ENCODE results near the gene NMS. TPM values are rescaled to one million over a fixed set of nuclear protein-coding genes. Genes with fewer than 3 reads are reported as not detected.

Gene NMS
- total RNA-seq = not detected in 2 replicates

- TF ChIP-seq CTCF (IDR thresholded peaks at IDR 0.05) = no peak
- ChIA-PET CTCF (no interaction called here), POLR2A (no interaction called here)
- no peak for ATAC-seq (ENCODE audit: low read depth)
- H3K27me3 Mint-ChIP-seq = peaks cover 41% of the 10 kb centered on the region
- no peak within 1 kb of the TSS for H3K4me3 Mint-ChIP-seq
- no peaks in the 10 kb centered on the region for H3K4me1 Mint-ChIP-seq
- no peak within 1 kb of the TSS for H3K27ac Mint-ChIP-seq
- DNase-seq = no peak
- intact Hi-C loops (cut with micrococcal nuclease) = no loop called here
- H3K36me3 Mint-ChIP-seq (ENCODE audit: low read depth) = no peaks in the 10 kb centered on the region
- no peaks in the 10 kb centered on the region for H3K9me3 Mint-ChIP-seq
These were observed at the start of gene NMS for GRCh38 chr2:100470182-100470581. Gene NMS (plus strand): TSS chr2:100470482. CDS start chr2:100470489, 7 bp downstream.

- no peak for TF ChIP-seq CTCF (IDR thresholded peaks at IDR 0.05)
- ChIA-PET POLR2A (no interaction called here), CTCF (interaction anchor here (0.9 to 1.1 kb wide), 2 partner anchors 41 to 160 kb away, joined by 3 read pairs; no protein-coding TSS in a partner anchor)
- Mint-ChIP-seq H3K27ac (no peak overlapping the region), H3K36me3 (ENCODE audit: low read depth) (no peaks in the 10 kb centered on the region), H3K9me3 (no peaks in the 10 kb centered on the region), H3K4me1 (peaks cover 2% of the 10 kb centered on the region), H3K4me3 (no peak overlapping the region), H3K27me3 (peaks cover 2% of the 10 kb centered on the region)
- DNase-seq (no peak), ATAC-seq (ENCODE audit: low read depth) (no peak)
- intact Hi-C loops (cut with micrococcal nuclease) = no loop called here
These were observed 47.8 kb upstream of the NMS start for GRCh38 chr2:100422320-100423055.

GRCh38 chr2:100423631-100424030 is 46.7 kb upstream of the NMS start:
- Mint-ChIP-seq H3K4me3 (no peak overlapping the region), H3K36me3 (ENCODE audit: low read depth) (no peaks in the 10 kb centered on the region), H3K9me3 (no peaks in the 10 kb centered on the region), H3K27ac (no peak overlapping the region), H3K27me3 (peaks cover 4% of the 10 kb centered on the region), H3K4me1 (peaks cover 3% of the 10 kb centered on the region)
- POLR2A ChIA-PET = no interaction called here
- no peak for ATAC-seq (ENCODE audit: low read depth)
- CTCF ChIA-PET = interaction anchor here (1.1 kb wide), 1 partner anchor 42 kb away, joined by 3 read pairs; no protein-coding TSS in a partner anchor
- intact Hi-C loops (cut with micrococcal nuclease) = no loop called here
- DNase-seq = no peak
- no peak for TF ChIP-seq CTCF (IDR thresholded peaks at IDR 0.05)

GRCh38 chr2:100424277-100424875 is 45.9 kb upstream of the NMS start:
- CTCF ChIA-PET = no interaction called here
- TF ChIP-seq CTCF (IDR thresholded peaks at IDR 0.05) = no peak
- ATAC-seq (ENCODE audit: low read depth) (no peak), DNase-seq (no peak)
- H3K4me3 Mint-ChIP-seq = no peak overlapping the region
- POLR2A ChIA-PET = interaction anchor here (0.7 kb wide), 1 partner anchor 43 kb away, joined by 13 read pairs; no protein-coding TSS in a partner anchor
- no peaks in the 10 kb centered on the region for H3K9me3 Mint-ChIP-seq
- H3K4me1 Mint-ChIP-seq = peaks cover 3% of the 10 kb centered on the region
- H3K27me3 Mint-ChIP-seq = peaks cover 4% of the 10 kb centered on the region
- intact Hi-C loops (cut with micrococcal nuclease) = no loop called here
- H3K27ac Mint-ChIP-seq = no peak overlapping the region
- H3K36me3 Mint-ChIP-seq (ENCODE audit: low read depth) = no peaks in the 10 kb centered on the region

GRCh38 chr2:100425107-100425506 is 45.2 kb upstream of the NMS start:
- DNase-seq (no peak), ATAC-seq (ENCODE audit: low read depth) (no peak)
- Mint-ChIP-seq H3K36me3 (ENCODE audit: low read depth) (no peaks in the 10 kb centered on the region), H3K27ac (no peak overlapping the region), H3K9me3 (no peaks in the 10 kb centered on the region), H3K27me3 (peaks cover 7% of the 10 kb centered on the region), H3K4me1 (peaks cover 3% of the 10 kb centered on the region), H3K4me3 (no peak overlapping the region)
- ChIA-PET POLR2A (interaction anchor here (0.7 kb wide), 1 partner anchor 44 kb away, joined by 13 read pairs; no protein-coding TSS in a partner anchor), CTCF (interaction anchor here (0.6 kb wide), 1 partner anchor 163 kb away, joined by 4 read pairs; no protein-coding TSS in a partner anchor)
- intact Hi-C loops (cut with micrococcal nuclease) = loop anchor here (5.0 kb wide), 1 partner anchor 157 kb away; no protein-coding TSS in a partner anchor
- TF ChIP-seq CTCF (IDR thresholded peaks at IDR 0.05) = no peak
